ENCODE measurements around the gene LRRN3.
"Not testable (repeated sequence)": the region's sequence is repeated elsewhere in the genome, so short reads cannot be mapped to it uniquely, and the experiment has no call there.

Gene LRRN3

DNA sequence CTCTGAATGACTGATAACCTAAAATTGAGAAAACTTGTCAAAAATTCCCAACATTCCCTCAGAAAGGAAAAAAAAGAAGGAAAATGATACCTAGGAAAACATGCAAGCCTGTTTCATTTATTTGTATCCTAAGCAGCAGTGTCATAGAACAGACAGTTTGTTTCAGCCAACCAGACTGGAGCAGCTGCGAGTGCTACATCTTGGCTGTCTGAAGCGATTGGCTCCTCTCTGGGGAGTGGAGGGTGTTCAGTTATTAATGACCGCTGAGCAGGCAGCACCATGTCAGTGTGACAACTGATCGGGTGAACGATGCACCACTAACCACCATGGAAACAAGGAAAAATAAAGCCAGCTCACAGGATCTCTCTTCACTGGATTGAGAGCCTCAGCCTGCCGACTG lies at the start of gene LRRN3:
LRRN3 (plus strand) TSS at position 282 of the 400 bp plus-strand sequence. CDS start 31,646 bp downstream, outside the sequence.
- peak; percentile 4 to 11 for DNase-seq

DNA sequence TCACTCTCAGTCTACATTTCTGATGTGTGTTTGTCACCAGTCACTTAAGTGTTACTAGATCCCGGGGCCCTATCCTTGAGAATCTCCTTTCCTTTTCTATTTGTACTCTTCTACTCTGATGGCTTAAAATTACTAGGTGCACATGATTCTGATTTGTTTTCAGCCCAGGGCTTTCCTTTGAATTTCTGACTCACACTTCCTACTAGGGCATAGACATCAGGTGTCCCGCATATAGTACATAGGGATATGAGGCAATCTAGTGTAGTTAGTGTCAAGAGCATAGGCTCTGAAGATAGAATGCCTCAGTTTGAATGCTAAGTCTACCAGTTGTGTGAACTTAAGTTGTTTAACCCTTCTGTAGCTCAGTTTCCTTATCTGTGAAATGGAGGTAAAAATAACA lies 49.4 kb upstream of the LRRN3 start:
- no peak for DNase-seq

- DNase-seq, result no peak
Observed at GRCh38 chr7:111042842-111043241, 48.1 kb upstream of the LRRN3 start.

DNA sequence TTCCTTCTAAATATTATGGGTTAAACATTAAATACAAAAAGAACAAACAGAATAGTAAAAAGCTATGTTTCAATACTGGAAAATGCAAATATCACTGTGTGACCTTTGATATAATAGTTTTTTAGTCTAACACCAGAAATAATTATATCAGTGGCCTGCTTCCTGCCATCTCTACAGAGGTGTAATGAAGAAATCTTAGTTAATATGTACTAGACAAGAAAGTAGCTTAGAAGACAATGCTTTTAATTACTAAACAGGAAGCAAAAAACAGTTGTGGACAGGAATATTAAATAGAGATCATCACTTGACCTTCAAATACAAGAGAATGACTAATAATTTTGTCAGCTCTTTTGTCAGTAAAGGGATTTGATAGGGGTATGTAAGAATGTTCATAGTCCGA lies 47.4 kb upstream of the LRRN3 start:
- no peak for DNase-seq

DNA sequence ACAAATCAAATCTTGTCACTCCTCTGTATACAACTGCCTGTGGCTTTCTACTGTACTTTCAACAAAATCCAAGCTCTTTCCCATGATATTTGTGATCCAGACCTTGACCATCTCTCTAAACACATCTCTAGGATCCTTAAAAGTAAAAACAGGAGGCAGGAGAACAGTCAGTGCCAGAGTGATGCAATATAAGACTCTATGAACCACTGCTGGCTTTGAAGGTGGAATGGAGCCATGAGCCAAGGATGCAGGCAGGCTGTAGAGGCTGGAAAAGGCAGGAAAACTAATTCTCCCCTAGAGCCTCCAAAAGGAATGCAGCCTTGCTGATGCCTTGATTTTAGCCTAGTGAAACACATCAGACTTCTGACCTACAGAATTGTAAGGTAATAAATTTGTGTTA lies 45.5 kb upstream of the LRRN3 start:
- no peak for DNase-seq

GRCh38 chr7:111047595-111047994 lies 43.3 kb upstream of the LRRN3 start:
- DNase-seq, result no peak

GRCh38 chr7:111049971-111050680 lies 40.8 kb upstream of the LRRN3 start:
- DNase-seq, result no peak

- no peak for DNase-seq
Observed at GRCh38 chr7:111050875-111051416, 40.0 kb upstream of the LRRN3 start.

DNA sequence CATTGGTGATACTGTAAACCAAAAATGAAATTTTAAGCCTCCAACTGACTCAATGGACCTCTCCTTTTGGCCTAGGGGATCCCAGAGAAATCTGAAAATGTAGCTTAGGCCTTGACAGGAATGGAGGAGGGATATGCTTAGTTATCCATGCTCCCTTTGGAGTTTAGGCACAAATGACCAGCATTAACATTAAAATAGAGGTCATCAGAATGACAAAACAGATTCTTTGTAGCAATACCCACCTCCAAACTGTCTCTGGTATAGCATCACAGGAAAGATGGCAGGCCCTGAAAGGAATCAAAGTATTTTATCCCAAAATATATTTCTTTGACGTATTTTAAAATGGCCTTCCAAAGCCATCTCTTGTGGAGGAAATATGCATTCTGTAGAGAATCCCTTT lies 39.1 kb upstream of the LRRN3 start:
- no peak for DNase-seq

- no peak for DNase-seq
Observed at GRCh38 chr7:111053035-111053434, 37.9 kb upstream of the LRRN3 start.

DNA sequence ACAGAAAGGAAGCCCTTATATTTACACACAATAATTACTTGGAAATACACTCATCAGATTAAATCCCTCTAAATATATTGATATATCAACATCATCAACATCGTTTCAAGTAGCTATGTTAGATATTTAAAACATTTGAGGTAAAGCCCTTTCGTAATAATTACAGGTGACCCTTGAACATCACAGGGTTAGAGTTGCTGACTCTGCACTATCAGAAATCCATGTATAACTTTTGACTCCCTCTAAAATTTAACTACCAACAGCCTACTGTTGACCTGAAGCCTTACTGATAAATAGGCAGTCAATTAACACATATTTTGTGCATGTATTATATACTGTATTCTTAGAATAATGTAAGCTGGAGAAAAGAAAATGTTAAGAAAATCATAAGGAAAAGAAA lies 34.6 kb upstream of the LRRN3 start:
- DNase-seq, result no peak

DNA sequence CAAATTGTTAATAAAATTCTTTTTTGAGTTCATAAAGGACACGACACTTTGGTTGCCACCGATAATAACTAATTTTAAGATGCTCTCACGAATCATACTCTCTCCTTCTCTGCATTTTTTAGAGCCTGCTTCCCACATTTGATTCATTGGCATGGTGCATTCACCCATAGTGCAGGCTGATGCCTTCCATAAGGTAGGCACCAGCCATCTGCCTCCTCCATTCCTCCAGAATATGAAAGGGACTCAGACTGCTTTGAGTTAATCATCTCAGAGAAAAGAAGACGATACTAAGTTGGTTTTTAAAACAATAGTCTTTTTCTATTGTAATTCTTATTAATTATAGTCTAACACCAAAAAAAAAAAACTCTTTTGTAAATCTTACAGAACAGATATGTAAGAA lies 33.9 kb upstream of the LRRN3 start:
- no peak for DNase-seq

DNA sequence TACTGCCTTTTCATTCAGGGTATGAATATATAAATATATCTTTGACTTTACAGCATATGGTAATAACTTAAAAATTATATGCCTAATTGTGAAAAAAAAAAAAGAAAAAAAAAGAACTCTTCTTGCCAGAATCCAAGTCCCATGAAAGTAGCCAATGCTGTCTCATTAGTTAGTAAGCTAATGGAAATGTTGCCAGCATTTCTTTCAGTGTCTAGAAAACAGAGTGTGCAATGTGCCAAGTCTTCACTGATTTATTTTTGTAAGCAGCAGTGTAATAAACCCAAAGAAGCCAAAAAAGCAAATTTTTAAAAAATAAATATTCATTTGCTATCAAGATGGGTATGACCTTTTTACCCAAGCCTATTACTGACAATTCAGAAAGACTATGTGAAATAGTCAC lies 31.1 kb upstream of the LRRN3 start:
- DNase-seq, result no peak

- DNase-seq, result no peak
Observed at GRCh38 chr7:111063166-111063565, 27.8 kb upstream of the LRRN3 start.

GRCh38 chr7:111067251-111067650 lies 23.7 kb upstream of the LRRN3 start:
- DNase-seq, result no peak

- DNase-seq, result no peak
Observed at GRCh38 chr7:111067682-111068081, 23.2 kb upstream of the LRRN3 start.

DNA sequence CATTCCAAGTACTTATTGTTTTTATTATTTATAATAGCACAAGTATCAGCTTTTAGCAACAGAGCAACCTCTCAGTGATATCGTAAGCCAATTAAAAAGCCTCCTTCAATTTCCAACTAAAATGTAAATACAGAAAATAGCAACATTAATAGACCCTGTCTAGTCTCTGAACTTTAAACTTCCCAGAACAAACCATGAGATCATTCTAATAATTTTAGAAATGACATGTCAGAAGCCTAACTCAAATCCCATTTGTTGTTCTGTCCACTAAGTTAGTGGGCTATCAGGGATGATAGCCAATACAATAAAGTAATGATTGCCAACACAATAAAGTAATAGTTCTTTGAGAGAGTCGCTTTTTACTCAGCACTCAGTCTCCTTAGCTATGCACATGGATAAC lies 22.3 kb upstream of the LRRN3 start:
- DNase-seq, result no peak

GRCh38 chr7:111071556-111071955 lies 19.4 kb upstream of the LRRN3 start:
- no peak for DNase-seq

DNA sequence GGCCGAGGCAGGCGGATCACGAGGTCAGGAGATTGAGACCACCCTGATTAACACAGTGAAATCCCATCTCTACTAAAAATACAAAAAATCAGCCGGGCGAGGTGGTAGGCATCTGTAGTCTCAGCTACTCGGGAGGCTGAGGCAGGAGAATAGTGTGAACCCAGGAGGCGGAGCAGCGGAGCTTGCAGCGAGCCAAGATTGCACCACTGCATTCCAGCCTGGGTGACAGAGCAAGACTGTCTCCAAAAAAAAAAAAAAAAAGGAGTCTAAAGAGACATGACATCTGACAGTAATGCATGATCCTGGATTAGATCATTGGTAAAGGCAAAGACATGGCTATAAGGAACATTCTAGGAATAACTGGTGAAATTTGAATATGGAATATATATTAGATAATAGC lies 18.3 kb upstream of the LRRN3 start:
- not testable (repeated sequence) for DNase-seq

- DNase-seq, result no peak
Observed at GRCh38 chr7:111074071-111074747, 16.7 kb upstream of the LRRN3 start.

- no peak for DNase-seq
Observed at GRCh38 chr7:111074748-111075146, 16.2 kb upstream of the LRRN3 start.

GRCh38 chr7:111075498-111075897 lies 15.4 kb upstream of the LRRN3 start:
- no peak for DNase-seq

GRCh38 chr7:111076205-111076604 lies 14.7 kb upstream of the LRRN3 start:
- DNase-seq, result no peak

DNA sequence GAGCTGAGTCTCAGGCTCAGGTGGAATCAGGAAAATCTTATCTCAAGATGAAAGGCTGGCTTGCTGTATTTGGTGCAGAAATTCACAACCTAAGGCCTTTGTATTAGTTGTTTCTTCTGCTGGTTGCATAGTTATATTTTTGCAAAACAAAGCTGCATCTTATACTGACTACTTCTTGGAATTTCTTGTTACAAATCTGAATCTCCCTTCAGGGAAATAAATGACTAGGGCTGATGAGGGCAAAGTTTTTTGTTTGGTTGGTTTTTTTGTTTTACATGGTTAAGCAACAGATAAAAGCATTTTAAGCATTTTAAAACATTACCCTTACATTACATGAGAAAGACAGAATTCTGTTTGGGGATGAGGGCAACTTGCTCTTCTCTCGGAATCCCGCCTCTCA lies 13.9 kb upstream of the LRRN3 start:
- no peak for DNase-seq
